Activated CD8-positive, alpha-beta T cell treated with anti-CD3 and anti-CD28 coated beads for 36 hours (primary cell): ENCODE data around the gene AJUBA. TPM values are rescaled to one million over a fixed set of nuclear protein-coding genes. Genes with fewer than 3 reads are reported as not detected.
A peak's percentile ranks its signal among the peaks of the same experiment; 100 is the strongest.

Experiments used
- ATAC-seq: fragments of 200-7000 bp; cut with Tn5 transposase; one replicate; pipeline ENCODE4 v1.10.0; 2021; ENCODE audit warnings: mild to moderate bottlenecking, moderate library complexity
- CTCF ChIA-PET: fragments of 350-600 bp; sonication (Branson Sonifier 250); formaldehyde crosslinking; loops from one replicate; lab custom pipeline; 2021; ENCODE audit warnings: antibody characterized with exemption; lab: Charles Lee
- POLR2A ChIA-PET: fragments of 350-600 bp; sonication (Branson Sonifier 250); formaldehyde crosslinking; loops from one replicate; lab custom pipeline; 2021; ENCODE audit warnings: antibody characterized with exemption; lab: Charles Lee
- DNase-seq: peaks from one replicate; pipeline ENCODE4 v3.0.0-alpha.2; 2020
- H3K27ac Mint-ChIP-seq: one replicate; pipeline ENCODE4 v1.8.0; 2021; ENCODE audit warnings: mild to moderate bottlenecking, mixed read lengths
- H3K27me3 Mint-ChIP-seq: one replicate; pipeline ENCODE4 v1.8.0; 2021; ENCODE audit warnings: mixed read lengths
- H3K36me3 Mint-ChIP-seq: one replicate; pipeline ENCODE4 v1.8.0; 2021; ENCODE audit warnings: low read depth, mixed read lengths
- H3K4me1 Mint-ChIP-seq: one replicate; pipeline ENCODE4 v1.8.0; 2021; ENCODE audit warnings: low read depth, mixed read lengths
- H3K4me3 Mint-ChIP-seq: one replicate; pipeline ENCODE4 v1.8.0; 2021; ENCODE audit warnings: mild to moderate bottlenecking, moderate library complexity, mixed read lengths
- H3K9me3 Mint-ChIP-seq: one replicate; pipeline ENCODE4 v1.8.0; 2021; ENCODE audit warnings: mixed read lengths
- intact Hi-C: fragments of 100-400 bp; cut with micrococcal nuclease; formaldehyde crosslinking; loops from one replicate; pipeline ENCODE4 v1.10.0; 2022
- total RNA-seq, 2 experiments: library from RNA; stranded (reverse); gene quantifications; one replicate each; pipeline ENCODE4 v1.2.3, GENCODE V29; 2021
- TF ChIP-seq, protein P1 (sequence below): fragments of 200-600 bp; IDR thresholded peaks from one replicate; pipeline ENCODE4 v1.8.0; 2022; ENCODE audit warnings: antibody characterized with exemption, mild to moderate bottlenecking

The AJUBA gene
- total RNA-seq, 2 experiments from 2014 or later = 2.3 to 2.6 TPM

DNA sequence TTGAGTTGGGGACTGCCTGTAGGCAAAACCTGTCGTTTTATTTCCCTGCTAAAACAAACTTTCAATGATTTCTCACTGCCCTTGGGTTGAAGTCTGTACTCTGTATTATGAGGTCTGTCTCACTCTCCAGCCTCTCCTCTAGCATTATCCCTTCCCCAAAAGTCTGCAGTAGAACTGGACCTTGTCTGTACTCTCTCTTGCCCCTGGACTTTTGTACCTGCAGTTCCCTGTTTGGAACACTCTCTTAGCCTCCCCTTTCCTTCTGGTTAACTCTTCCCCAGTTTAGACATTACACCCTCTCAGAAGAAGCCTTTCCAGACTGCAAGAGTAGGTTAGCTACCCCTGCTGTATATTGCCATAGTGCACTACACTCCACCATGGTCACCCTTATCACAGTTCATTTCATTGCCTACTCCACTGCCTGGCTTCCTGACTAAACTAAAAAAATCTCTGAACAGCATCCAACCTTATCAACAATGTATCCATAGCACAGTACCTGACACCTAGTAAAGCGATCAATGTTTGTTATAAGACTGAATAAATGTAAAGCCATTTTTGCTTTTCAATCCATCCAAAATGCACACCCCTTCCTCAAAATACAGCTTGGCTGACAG lies 3.6 kb upstream of the AJUBA start:
- H3K4me3 Mint-ChIP-seq = no peak overlapping the region
- ATAC-seq (no peak), DNase-seq (no peak)
- ChIA-PET POLR2A (interaction anchor here (0.7 to 2.7 kb wide), 8 partner anchors 9 to 76 kb away, joined by 3 to 10 read pairs (median 6); partner anchors contain the start of gene CDH24), CTCF (interaction anchor here (0.6 to 10.7 kb wide), 61 partner anchors 9 to 429 kb away, joined by 3 to 518 read pairs (median 6); partner anchors contain the start of genes ACIN1, C14orf119, CDH24 and HAUS4)
- H3K36me3 Mint-ChIP-seq = no peaks in the 10 kb centered on the region
- H3K27ac Mint-ChIP-seq = no peak overlapping the region
- no peaks in the 10 kb centered on the region for H3K4me1 Mint-ChIP-seq
- TF ChIP-seq, protein P1, sequence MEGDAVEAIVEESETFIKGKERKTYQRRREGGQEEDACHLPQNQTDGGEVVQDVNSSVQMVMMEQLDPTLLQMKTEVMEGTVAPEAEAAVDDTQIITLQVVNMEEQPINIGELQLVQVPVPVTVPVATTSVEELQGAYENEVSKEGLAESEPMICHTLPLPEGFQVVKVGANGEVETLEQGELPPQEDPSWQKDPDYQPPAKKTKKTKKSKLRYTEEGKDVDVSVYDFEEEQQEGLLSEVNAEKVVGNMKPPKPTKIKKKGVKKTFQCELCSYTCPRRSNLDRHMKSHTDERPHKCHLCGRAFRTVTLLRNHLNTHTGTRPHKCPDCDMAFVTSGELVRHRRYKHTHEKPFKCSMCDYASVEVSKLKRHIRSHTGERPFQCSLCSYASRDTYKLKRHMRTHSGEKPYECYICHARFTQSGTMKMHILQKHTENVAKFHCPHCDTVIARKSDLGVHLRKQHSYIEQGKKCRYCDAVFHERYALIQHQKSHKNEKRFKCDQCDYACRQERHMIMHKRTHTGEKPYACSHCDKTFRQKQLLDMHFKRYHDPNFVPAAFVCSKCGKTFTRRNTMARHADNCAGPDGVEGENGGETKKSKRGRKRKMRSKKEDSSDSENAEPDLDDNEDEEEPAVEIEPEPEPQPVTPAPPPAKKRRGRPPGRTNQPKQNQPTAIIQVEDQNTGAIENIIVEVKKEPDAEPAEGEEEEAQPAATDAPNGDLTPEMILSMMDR = no peak
- H3K9me3 Mint-ChIP-seq = no peaks in the 10 kb centered on the region
- H3K27me3 Mint-ChIP-seq = no peaks in the 10 kb centered on the region
- intact Hi-C loops = loop anchor here (2.0 kb wide), 2 partner anchors 55 to 71 kb away; partner anchors contain the start of gene CDH24

DNA sequence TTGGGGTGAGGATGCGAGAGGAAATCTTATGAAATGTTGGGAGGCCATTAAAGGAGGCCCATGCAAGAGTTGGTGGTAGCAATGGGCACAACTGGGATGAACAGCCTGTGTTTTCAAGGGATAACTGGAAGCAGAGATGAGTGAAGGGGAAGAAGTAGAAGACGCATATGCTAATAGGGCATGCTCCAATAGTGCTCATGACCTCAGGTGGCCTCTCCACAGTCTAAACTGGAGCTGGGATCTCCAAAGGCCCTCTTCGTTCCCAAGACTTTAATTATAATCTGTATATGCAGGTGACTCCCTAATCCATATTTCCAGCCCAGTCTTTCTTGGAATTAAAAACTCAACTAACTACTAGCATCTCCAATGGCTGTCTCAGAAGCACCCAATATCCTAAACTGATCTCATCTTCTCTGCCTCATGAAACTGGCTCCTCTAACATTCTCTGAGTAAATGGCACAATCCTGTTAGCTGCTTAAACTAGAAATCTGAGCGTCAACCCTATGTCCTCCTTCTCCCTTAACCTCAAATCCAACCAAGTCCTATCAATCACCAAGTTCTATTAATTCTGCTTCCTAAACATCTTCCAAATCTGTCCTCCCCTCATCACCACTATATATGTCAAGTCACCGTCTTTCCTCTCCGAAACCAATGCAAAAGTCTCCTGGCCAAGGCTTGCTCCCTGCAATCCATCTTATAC lies 2.8 kb upstream of the AJUBA start:
- DNase-seq (no peak), ATAC-seq (no peak)
- H3K9me3 Mint-ChIP-seq = no peaks in the 10 kb centered on the region
- peaks cover 3% of the 10 kb centered on the region for H3K4me1 Mint-ChIP-seq
- H3K4me3 Mint-ChIP-seq = no peak overlapping the region
- CTCF ChIA-PET = interaction anchor here (0.8 to 10.7 kb wide), 21 partner anchors 10 to 415 kb away, joined by 3 to 518 read pairs (median 20); partner anchors contain the start of genes CDH24, HAUS4, PRMT5 and PSMB11
- intact Hi-C loops = no loop called here
- POLR2A ChIA-PET = interaction anchor here (1.5 to 2.7 kb wide), 2 partner anchors 22 to 70 kb away, joined by 6 to 10 read pairs; no protein-coding TSS in a partner anchor
- H3K27ac Mint-ChIP-seq = no peak overlapping the region
- H3K36me3 Mint-ChIP-seq = no peaks in the 10 kb centered on the region
- no peaks in the 10 kb centered on the region for H3K27me3 Mint-ChIP-seq
- TF ChIP-seq, protein P1 = no peak

DNA sequence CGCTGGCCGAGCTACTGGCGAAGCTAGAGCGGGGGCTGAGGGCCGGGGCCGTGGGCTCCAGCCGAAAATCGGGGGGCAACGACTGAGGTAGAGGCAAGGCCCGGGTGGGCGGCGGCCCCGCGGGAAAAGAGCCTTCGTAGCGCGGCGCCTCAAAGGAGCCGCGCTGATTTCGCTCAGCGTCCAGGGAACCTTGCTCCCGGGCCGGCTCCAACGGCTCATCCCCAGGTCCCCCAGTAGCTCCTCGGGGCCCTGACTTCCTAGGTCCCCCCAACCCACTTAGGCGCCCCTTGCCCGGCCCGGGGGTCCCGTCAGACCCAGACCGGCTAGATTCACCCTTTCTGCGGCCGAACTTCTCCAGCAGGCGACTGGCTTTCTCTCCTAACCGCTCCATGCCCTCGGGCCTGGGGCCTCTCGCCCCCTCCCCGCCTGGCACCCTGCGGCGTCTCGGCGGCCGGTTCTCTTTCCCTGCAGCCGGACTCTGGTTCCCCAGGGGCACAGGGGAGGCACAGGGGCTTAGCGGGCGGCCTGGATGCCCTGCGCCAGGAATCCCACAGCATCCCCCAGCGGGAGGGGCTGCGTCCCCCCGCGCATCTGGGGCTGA lies 375 bp downstream of the AJUBA start:
- Mint-ChIP-seq H3K27me3 (no peaks in the 10 kb centered on the region), H3K36me3 (no peaks in the 10 kb centered on the region), H3K4me1 (peaks cover 10% of the 10 kb centered on the region), H3K4me3 (no peak overlapping the region), H3K27ac (no peak overlapping the region), H3K9me3 (no peaks in the 10 kb centered on the region)
- intact Hi-C loops = no loop called here
- ChIA-PET POLR2A (interaction anchor here (1.2 to 2.2 kb wide), 8 partner anchors 8 to 87 kb away, joined by 3 to 10 read pairs (median 6); partner anchors contain the start of genes HAUS4, PRMT5 and PSMB5), CTCF (interaction anchor here (1.0 to 10.7 kb wide), 29 partner anchors 11 to 425 kb away, joined by 3 to 518 read pairs (median 6); partner anchors contain the start of genes ACIN1, C14orf119, CDH24 and HAUS4)
- peak; percentile 13 for DNase-seq
- ATAC-seq = peak; percentile 2
- TF ChIP-seq, protein P1 = no peak

DNA sequence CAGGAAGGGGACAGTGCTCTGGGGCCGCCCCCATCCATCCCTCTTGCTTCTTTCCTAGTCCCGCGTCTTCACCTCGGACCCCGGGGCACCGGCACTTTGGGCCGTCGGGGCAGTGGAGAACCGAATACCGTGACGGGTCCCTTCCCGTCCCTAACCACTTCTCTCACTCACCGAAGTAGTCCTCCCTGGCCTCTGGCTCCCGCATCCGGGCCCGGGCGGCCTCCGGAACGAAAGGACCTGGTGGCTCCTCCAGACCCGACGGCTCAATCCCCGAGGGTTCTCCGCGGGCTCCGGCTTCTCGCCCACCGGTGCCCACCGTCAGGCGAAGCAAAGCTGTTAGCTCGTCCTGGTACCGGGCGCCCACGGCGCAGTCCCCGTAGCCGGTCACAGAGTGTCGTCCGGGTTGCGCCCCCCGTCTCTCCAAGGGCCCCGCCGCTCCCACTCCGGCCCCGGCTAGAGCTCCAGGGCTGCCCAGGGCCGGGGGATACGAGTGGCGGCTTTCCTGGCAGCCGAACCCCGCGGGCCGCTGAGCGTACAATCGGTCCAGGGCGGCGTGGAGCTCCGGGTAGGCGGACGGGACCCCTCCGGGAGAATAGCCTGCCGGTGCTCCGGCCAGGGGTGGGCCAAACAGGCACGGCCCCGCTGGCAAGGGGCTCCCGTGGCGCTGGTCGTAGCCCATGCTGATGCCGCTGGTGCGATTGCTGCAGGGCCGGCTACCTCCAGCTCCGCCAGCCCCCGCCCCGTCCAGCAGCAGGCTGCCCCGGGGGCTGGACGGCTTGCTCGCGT lies 1.1 kb downstream of the AJUBA start:
- no peak overlapping the region for H3K27ac Mint-ChIP-seq
- intact Hi-C loops = no loop called here
- no peaks in the 10 kb centered on the region for H3K9me3 Mint-ChIP-seq
- no peaks in the 10 kb centered on the region for H3K36me3 Mint-ChIP-seq
- ATAC-seq = peak; percentile 5
- peaks cover 10% of the 10 kb centered on the region for H3K4me1 Mint-ChIP-seq
- TF ChIP-seq, protein P1 = no peak
- POLR2A ChIA-PET = interaction anchor here (1.2 to 2.2 kb wide), 7 partner anchors 8 to 87 kb away, joined by 3 to 10 read pairs (median 6); partner anchors contain the start of genes HAUS4, PRMT5 and PSMB5
- no peaks in the 10 kb centered on the region for H3K27me3 Mint-ChIP-seq
- peak overlapping the region; percentile 38 for H3K4me3 Mint-ChIP-seq
- DNase-seq = peak; percentile 15
- CTCF ChIA-PET = interaction anchor here (1.0 to 10.7 kb wide), 18 partner anchors 10 to 424 kb away, joined by 3 to 518 read pairs (median 16); partner anchors contain the start of genes CDH24, HAUS4, PRMT5 and PSMB5
